GM12878 (cell line): ENCODE data around the gene NUCB1. TPM values are rescaled to one million over a fixed set of nuclear protein-coding genes. Genes with fewer than 3 reads are reported as not detected.
"Not testable (repeated sequence)": the region's sequence is repeated elsewhere in the genome, so short reads cannot be mapped to it uniquely, and the experiment has no call there.

Experiments
- ATAC-seq: fragments of 200-7000 bp; cut with Tn5 transposase; 3 replicates; pipeline ENCODE4 v1.9.1; 2020; ENCODE audit warnings: mild to moderate bottlenecking, moderate library complexity
- BruUV-seq: library from RNA; stranded (reverse); fragments of 400-500 nt; replicated peaks from 2 replicates; lab custom pipeline; 2021; lab: Mats Ljungman, UMichigan
- CTCF ChIA-PET: fragments of 300-600 bp; sonication (Branson Sonifier 250); formaldehyde crosslinking; extraction: SDS; loops from one replicate; lab custom pipeline; 2021; ENCODE audit warnings: inconsistent platforms; lab: Yijun Ruan, JAX
- POLR2A ChIA-PET: fragments of 350-600 bp; formaldehyde crosslinking; extraction: SDS; loops from one replicate; lab custom pipeline; 2021; ENCODE audit warnings: inconsistent platforms; lab: Charles Lee
- RAD21 ChIA-PET: fragments of 300-600 bp; sonication (Branson Sonifier 250); formaldehyde crosslinking; loops from one replicate; lab custom pipeline; 2023; ENCODE audit warnings: antibody characterized with exemption; ENCODE audit not compliant: unreplicated experiment; lab: Charles Lee
- SMC1A ChIA-PET: fragments of 300-600 bp; sonication (Branson Sonifier 250); formaldehyde crosslinking; loops from one replicate; lab custom pipeline; 2023; ENCODE audit not compliant: unreplicated experiment, uncharacterized antibody; lab: Charles Lee
- DNase-seq: peaks from one replicate; pipeline ENCODE4 v3.0.0-alpha.2; 2011; ENCODE audit warnings: low read depth, low spot score
- FAIRE-seq: peaks from 3 replicates; lab custom pipeline; 2011; peaks lifted over from hg19 to GRCh38; lab: Jason Lieb, UNC
- H2AFZ ChIP-seq: 2 replicates; pipeline ENCODE4 v1.6.0; 2011; ENCODE audit warnings: low read depth, low read length, control low read depth; ENCODE audit not compliant: control insufficient read depth
- H3K27ac ChIP-seq: 2 replicates; pipeline ENCODE4 v1.5.1; 2011; ENCODE audit warnings: control low read depth; ENCODE audit not compliant: control insufficient read depth, insufficient read depth
- H3K27me3 ChIP-seq, 2 experiments: replicated peaks in 1 of 2; 2 replicates each; pipeline versions ENCODE4 v1.6.0 to v1.6.1; 2011; ENCODE audit warnings: low read length in 1 of 2; ENCODE audit not compliant: control insufficient read depth in 2 of 2, insufficient read depth in 2 of 2
- H3K36me3 ChIP-seq, 2 experiments: 2 replicates each; pipeline ENCODE4 v1.5.1; 2011; ENCODE audit warnings: low read length in 1 of 2; ENCODE audit not compliant: control insufficient read depth in 2 of 2, insufficient read depth in 2 of 2
- H3K4me1 ChIP-seq: 2 replicates; pipeline ENCODE4 v1.6.1; 2011; ENCODE audit warnings: mild to moderate bottlenecking, low read length, moderate library complexity, mixed read lengths; ENCODE audit not compliant: control insufficient read depth, insufficient read depth
- H3K4me2 ChIP-seq: 2 replicates; pipeline ENCODE4 v1.6.0; 2011; ENCODE audit warnings: control low read depth; ENCODE audit not compliant: control insufficient read depth, insufficient read depth
- H3K4me3 ChIP-seq: fragments of 200-600 bp; sonication (generic); 2 replicates; pipeline ENCODE4 v1.5.1; 2016
- H3K79me2 ChIP-seq: 2 replicates; pipeline ENCODE4 v1.6.0; 2011; ENCODE audit warnings: low read length; ENCODE audit not compliant: control insufficient read depth, insufficient read depth
- H3K9ac ChIP-seq: 2 replicates; pipeline ENCODE4 v1.8.0; 2011; ENCODE audit warnings: low read length, control low read depth, mixed read lengths; ENCODE audit not compliant: control insufficient read depth, insufficient read depth
- H3K9me3 ChIP-seq: replicated peaks from 3 replicates; pipeline ENCODE4 v1.5.1; 2011; ENCODE audit warnings: mild to moderate bottlenecking, low read length; ENCODE audit not compliant: control insufficient read depth, insufficient read depth
- H4K20me1 ChIP-seq: 2 replicates; pipeline ENCODE4 v1.6.0; 2011; ENCODE audit not compliant: control insufficient read depth, insufficient read depth
- HCFC1 ChIP-seq: fragments of 150-350 bp; IDR thresholded peaks from 2 replicates; pipeline ENCODE4 v1.6.1; 2014; ENCODE audit warnings: low read length
- NRF1 ChIP-seq: conservative IDR thresholded peaks from 2 replicates; pipeline ENCODE4 v1.6.1; 2011; ENCODE audit warnings: mild to moderate bottlenecking, low read depth, low read length, improper control_type of control experiment
- SMAD1 ChIP-seq: fragments of 450-650 bp; IDR thresholded peaks from 2 replicates; pipeline ENCODE4 v1.6.1; 2018; ENCODE audit warnings: mild to moderate bottlenecking, low read depth; ENCODE audit not compliant: partially characterized antibody
- SPI1 ChIP-seq: IDR thresholded peaks from 2 replicates; pipeline ENCODE4 v1.6.1; 2011; ENCODE audit warnings: low read depth, mild to moderate bottlenecking, low read length, moderate library complexity, borderline replicate concordance; ENCODE audit not compliant: insufficient read depth
- ZBTB33 ChIP-seq: fragments of 450-650 bp; IDR thresholded peaks from 2 replicates; pipeline ENCODE4 v1.6.1; 2017; ENCODE audit warnings: mild to moderate bottlenecking
- WGBS: methylation state at CpG from one replicate; pipeline ENCODE4 v1.1.6; 2016; ENCODE audit warnings: low lambda C conversion rate; ENCODE audit not compliant: insufficient replicate concordance, insufficient coverage; ENCODE audit errors: missing lambda C conversion rate; 5-methylcytosine and 5-hydroxymethylcytosine counted together
- in situ Hi-C: fragments of 300-500 bp; cut with MboI; formaldehyde crosslinking; loops from 9 replicates; pipeline ENCODE4 v1.14.3; 2018; ENCODE audit warnings: mixed read lengths
- intact Hi-C: fragments of 100-400 bp; cut with micrococcal nuclease; formaldehyde crosslinking; loops from one replicate; pipeline ENCODE4 v1.14.2; 2022; ENCODE audit not compliant: unreplicated experiment
- polyA plus RNA-seq, 11 experiments: library from polyadenylated mRNA; depleted of rRNA in 4 of 11; unstranded in 6 of 11; stranded (reverse) in 5 of 11; fragments of >200 nt; fragmentation: Nextera tagmentation in 4 of 11; fragmentation: Illumina TruSeq in 1 of 11; extraction: Ambion mirVana in 4 of 11; extraction: Trizol in 1 of 11; gene quantifications; 1 replicate in 1 of 11; 2 replicates in 10 of 11; pipeline versions ENCODE4 v1.2.1 to v1.2.3, GENCODE V29; 2011 to 2016; ENCODE audit warnings: inconsistent platforms in 2 of 11, missing spikeins in 2 of 11, low read depth in 1 of 11
- total RNA-seq, 4 experiments: library from RNA; depleted of rRNA in 3 of 4; stranded (reverse); fragments of >200 nt in 3 of 4; fragmentation: Illumina TruSeq in 1 of 4; extraction: Trizol in 1 of 4; gene quantifications; 2 replicates each; pipeline versions ENCODE4 v1.2.1 to v1.2.3, GENCODE V29; 2013 to 2021

The NUCB1 gene
- total and polyA plus RNA-seq, 10 of the 15 experiments (the other 5 are each of a cell fraction or from before 2014, with no cell fraction given): 1.8 to 112 (median 44.5) TPM

GRCh38 chr19:48918801-48919247 is 18.7 kb downstream of the NUCB1 start (continued):
- TF ChIP-seq HCFC1 (peak; percentile 77), NRF1 (no peak)

- H3K36me3 ChIP-seq, H3K27me3 ChIP-seq, SMC1A ChIA-PET, in situ Hi-C loops, FAIRE-seq, H2AFZ ChIP-seq, H3K9ac ChIP-seq, H3K4me3 ChIP-seq, H3K79me2 ChIP-seq, H3K27ac ChIP-seq, H3K9me3 ChIP-seq, H3K4me2 ChIP-seq, H4K20me1 ChIP-seq, ATAC-seq, BruUV-seq, intact Hi-C loops, POLR2A ChIA-PET, DNase-seq, H3K4me1 ChIP-seq: not testable (repeated sequence)
- RAD21 ChIA-PET: interaction anchor here (1.1 kb wide), 1 partner anchor 19 kb away, joined by 3 read pairs; no protein-coding TSS in a partner anchor
- WGBS: 97% methylated on average over 8 of the region's 8 CpGs
- CTCF ChIA-PET: interaction anchor here (0.6 to 2.5 kb wide), 6 partner anchors 14 to 660 kb away, joined by 3 to 6 read pairs (median 3); partner anchors contain the start of gene DHDH
These were observed 19.2 kb downstream of the NUCB1 start for GRCh38 chr19:48919271-48919670.

GRCh38 chr19:48920949-48921348 is 20.8 kb downstream of the NUCB1 start:
- WGBS: 85% methylated on average over 10 of the region's 10 CpGs
- in situ Hi-C loops: no loop called here
- H3K4me2 ChIP-seq: no peak overlapping the region
- H3K36me3 ChIP-seq: peaks cover 0 to 1% of the 10 kb centered on the region in 2 experiments; a peak in 3 of 4 replicates
- SMC1A ChIA-PET: no interaction called here
- POLR2A ChIA-PET: interaction anchor here (1.2 kb wide), 1 partner anchor 12 kb away, joined by 4 read pairs; no protein-coding TSS in a partner anchor
- H3K9me3 ChIP-seq: no peaks in the 10 kb centered on the region
- H4K20me1 ChIP-seq: no peaks in the 10 kb centered on the region
- FAIRE-seq (no peak), ATAC-seq (no peak), DNase-seq (no peak)
- no peak overlapping the region for H3K4me3 ChIP-seq
- no peak for TF ChIP-seq ZBTB33
- TF ChIP-seq SMAD1: no peak
- TF ChIP-seq SPI1: no peak
- RAD21 ChIA-PET: no interaction called here
- H3K27me3 ChIP-seq: no peaks in the 10 kb centered on the region
- intact Hi-C loops: no loop called here
- no peak overlapping the region for H3K9ac ChIP-seq
- CTCF ChIA-PET: no interaction called here
- no peak overlapping the region for H3K27ac ChIP-seq
- BruUV-seq: no TSS peak
- no peaks in the 10 kb centered on the region for H3K79me2 ChIP-seq
- H2AFZ ChIP-seq: no peak overlapping the region
- peaks cover 8% of the 10 kb centered on the region for H3K4me1 ChIP-seq
